ENCODE measurements around the gene HK3. TPM values are rescaled to one million over a fixed set of nuclear protein-coding genes. Genes with fewer than 3 reads are reported as not detected.

The HK3 gene
- total RNA-seq, 2 donors from 2014 or later = 16.9 to 36.2 TPM

DNA sequence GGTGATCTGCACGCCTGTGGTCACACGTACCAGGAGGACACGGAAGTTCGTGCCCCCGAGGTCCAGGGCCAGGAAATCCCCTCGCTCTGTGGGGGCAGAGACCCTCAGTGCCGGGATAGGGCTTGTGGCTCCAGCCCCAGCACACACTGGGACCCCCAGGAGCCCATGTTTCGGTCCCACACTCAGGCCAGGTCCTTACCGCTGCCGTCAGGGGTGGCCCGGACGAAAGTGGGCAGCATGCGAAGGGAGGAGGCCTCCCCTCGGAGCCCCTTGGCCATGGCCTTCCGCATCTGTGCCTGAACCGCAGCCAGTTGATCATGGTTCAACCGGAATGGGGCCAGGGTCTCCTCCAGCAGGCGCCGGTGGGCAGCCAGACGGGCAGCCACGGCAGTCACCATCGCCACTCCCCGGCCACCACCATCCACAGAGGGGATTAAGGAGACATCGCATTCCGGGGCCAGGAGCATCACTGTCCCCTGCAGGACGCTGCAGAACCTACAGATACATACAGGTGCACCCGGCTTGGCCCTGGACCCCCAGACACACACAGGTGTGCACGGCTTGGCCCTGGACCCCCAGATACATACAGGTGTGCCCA, 11.8 kb downstream of the HK3 start:
- peak; percentile 72 for DNase-seq (ENCODE audit: low spot score)

DNA sequence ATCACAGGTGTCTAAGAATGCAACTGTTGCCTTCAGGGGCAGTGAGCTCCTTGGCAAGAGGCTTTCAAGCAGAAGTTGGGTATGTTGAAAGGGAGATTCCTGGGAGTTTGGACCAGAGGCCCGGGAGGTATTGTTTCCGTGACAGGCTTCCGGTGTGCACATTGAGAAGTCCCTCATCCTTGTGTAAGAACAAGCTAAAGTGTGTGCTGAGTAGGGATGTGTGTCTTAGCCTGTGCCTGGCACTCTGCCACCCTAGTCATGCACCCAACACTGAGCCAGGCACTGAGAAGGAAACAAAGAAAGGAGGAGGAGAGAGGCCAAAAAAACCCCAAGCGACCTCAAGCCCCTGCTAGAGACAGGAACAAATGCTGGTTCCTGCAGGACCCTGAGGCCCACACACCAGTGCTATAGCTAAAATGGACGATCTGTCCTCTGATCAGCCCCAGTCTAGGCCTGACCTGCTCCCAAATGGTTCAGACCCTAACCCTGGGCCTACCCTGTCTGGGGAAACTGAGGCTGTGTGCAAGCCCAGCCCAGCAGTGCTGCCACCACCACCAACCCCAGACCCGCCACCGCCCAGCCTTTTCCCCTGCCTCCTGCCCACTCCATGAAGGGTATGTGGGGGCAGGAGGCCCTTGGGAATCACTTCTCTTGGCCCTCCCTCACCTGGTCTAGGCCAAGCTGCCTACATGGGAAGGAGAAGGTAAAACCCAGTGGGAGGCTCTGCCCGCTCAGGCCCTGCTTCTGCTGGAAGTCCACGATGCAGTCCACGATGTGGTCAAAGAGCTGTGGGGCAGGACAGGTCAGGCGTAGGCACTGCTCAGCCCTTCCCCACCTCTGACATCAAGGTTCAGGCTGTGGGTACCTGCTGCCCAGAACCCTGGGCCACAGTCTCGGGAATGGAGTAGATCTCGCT, 12.6 kb downstream of the HK3 start:
- intact Hi-C loops (cut with DNase I) = no loop called here
- peak; percentile 53 for DNase-seq (ENCODE audit: low spot score)

More for the DNA sequence above, 11.8 kb downstream of the HK3 start:
- intact Hi-C loops (cut with DNase I) = no loop called here

- intact Hi-C loops (cut with DNase I) = no loop called here
- peak; percentile 35 for DNase-seq (ENCODE audit: low spot score)
Measured at GRCh38 chr5:176884571-176884890, 14.6 kb downstream of the HK3 start.

DNA sequence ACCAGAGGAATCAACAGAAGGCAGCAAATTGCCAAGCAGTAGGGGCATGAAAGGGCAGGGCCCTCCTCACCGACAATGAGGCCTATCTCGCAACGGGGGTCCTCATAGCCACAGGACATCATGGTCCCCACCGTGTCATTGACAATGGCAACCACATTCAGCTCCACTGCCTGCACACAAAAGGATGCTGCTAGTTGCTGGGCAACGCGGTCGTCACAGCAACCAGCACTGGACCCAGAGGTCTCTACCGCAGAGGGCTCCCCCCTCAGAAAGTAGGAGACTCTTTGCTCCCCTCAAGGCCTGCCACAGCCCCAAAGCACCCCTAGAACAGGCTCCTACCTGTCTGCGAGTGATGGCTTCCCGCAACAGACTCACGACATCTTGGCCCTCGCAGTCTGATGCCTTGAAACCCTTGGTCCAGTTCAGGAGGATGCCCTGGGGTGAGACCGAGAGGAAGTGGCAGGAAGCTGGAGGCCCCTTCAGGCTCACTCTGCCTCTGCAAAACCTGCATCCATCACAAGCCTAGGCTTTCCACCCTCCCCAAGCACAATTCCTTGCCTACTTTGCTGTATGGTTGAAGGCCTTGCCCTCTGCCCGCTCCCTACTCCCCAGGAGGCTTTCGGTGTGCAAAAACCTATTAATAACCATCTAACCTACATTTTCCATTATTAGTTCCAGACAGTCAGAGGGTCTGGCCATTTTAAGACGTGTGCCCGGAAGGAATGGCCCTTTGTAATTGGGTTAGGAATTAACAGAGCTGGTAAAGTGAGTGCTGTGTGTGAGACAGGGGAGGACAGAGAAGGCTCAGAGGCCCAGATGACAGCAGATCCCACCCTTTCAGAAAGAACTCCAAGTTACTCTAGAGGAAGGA, 15.2 kb downstream of the HK3 start:
- peak; percentile 64 for DNase-seq (ENCODE audit: low spot score)
- intact Hi-C loops (cut with DNase I) = no loop called here

DNA sequence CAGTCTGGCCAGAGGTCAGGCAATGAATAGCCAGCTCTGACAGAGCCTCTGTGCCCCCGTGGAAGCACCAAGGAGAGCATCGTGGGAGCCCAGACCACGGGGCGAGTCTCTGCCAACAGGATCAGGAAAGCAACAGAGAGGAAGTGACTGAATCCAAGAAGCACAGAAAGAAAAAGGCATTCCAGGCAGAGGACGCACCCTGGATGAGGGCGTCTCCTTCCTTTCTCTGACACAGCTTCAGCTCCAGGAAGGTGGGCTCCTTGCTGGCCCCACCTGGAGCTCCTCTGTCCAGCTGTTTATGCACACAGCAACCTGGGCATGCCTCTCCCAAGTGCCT, 16.6 kb downstream of the HK3 start:
- DNase-seq (ENCODE audit: low spot score) = peak; percentile 72
- intact Hi-C loops (cut with DNase I) = no loop called here

DNA sequence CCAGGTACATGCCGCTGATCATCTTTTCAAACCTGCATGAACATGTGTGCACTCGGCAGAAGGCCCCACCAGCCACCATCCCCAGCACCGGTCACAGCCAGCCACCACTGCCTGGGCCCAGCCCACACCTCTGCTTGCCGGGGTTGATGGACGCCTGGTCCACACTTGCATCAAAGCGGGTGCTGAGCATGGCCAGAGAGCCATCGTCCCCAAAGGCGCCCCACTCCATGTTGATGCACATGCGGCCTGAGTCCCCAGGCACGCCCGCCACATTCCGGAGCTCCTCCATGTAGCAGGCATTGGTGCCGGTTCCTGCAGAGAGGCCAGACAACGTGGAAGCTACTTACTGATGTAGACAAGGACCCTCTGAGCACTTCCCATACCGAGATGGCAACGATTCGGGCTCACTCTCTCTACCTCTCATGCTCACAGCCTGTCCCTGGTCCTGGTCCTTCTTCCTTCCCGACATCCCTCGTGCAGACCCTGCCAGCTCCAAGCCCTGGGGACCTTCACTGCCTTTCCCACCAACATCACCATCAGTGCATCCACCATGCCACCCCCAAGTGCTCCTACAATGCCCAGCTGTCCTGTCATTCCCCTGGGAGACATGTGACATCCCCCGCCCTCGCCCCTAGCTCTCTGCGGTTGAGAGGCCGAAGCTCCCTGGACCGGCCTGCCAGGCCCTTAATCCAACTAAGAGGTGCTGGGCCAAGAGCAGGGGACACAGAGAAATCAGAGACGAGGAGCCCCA, 17.2 kb downstream of the HK3 start:
- intact Hi-C loops (cut with DNase I) = no loop called here
- DNase-seq (ENCODE audit: low spot score) = peak; percentile 77

DNA sequence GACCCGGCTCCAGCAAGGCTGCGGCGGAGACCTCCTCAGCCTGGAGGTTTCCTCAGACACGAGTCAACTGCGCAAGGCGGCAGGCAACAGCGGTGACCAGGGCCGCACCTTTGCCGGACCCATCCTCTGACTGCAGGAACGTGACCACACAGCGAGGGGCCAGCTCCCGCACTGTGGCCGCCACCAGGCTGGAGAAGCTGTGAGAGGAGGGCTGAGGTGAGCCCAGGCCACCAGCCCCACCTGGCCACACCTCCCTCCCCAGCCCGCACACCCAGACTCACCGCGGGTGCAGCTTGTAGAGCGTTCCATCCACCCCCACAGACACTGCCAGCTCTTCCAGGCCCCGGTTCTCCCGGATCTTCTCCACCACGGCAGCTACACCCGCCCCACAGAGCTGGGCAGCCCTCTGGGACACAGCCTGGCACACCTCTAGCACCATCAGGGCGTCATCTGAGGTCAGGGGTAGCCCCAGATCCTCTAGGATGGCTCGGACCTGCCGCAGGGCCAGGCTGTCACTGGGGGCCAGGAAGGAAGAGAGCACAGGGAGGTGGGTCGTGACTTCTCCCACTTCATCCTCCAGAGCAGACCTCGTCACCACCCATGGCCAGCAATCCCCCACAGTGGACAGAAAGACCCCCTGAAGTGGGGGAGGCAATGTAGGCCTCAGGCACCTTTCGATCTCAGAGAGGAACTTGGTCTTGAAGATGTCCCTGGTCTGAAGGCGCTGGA, 18.0 kb downstream of the HK3 start:
- intact Hi-C loops (cut with DNase I) = no loop called here
- no peak for DNase-seq (ENCODE audit: low spot score)

DNA sequence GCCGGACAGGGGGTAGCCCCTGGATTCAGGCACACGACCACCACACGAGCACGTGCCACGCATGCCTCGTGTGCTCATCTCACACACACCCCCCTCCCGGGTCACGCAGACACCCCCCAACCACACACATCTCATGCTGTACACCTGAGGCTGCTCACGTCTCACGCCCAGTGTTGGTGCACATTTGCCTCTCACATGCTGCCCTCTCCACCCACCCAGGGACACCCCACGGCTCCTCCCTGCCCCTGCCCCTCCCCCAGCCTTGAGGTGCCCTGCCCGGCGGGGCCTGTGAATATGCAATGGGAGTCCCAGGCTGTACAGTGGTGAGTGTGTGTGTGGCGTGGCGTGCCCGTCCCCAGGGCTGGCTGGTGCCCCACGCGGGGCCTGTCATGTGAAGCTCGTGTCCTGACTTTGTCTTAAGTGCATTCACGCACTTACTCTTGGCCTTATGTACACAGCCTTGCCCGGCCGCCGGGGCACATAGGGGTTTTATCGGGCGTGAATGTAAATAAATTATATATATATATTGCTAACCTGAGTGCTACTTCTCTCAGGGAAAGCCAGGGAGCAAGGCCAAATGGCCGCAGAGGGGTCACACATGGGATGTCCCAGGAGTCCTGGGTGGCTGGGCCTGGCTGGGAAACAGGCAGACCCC, 18.7 kb downstream of the HK3 start:
- intact Hi-C loops (cut with DNase I) = no loop called here
- peak; percentile 79 for DNase-seq (ENCODE audit: low spot score)

DNA sequence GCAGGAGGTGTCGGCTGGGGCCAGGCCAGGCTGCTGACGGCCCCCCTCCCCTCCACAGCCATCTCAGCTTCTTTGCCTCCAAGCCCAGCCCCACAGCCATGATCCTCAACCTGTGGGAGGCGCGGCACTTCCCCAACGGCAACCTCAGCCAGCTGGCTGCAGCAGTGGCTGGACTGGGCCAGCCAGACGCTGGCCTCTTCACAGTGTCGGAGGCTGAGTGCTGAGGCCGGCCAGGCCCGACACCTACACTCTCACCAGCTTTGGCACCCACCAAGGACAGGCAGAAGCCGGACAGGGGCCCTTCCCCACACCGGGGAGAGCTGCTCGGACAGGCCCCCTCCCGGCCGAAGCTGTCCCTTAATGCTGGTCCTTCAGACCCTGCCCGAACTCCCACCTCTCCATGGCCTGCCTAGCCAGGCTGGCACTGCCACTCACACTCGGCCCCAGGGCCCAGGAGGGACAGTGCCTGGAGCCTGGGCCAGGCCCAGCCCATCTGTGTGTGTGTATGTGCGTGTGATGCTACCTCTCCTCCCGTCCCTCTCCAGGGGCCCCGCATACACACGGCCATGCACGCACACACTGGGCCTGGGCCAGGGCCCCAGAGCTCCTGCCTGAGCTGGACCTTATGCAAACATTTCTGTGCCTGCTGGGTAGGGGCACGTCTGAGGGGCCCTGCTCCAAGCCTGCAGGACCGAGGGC, 19.3 kb downstream of the HK3 start:
- no peak for DNase-seq (ENCODE audit: low spot score)
- intact Hi-C loops (cut with DNase I) = no loop called here

- DNase-seq (ENCODE audit: low spot score) = no peak
- intact Hi-C loops (cut with DNase I) = no loop called here
Measured at GRCh38 chr5:176878906-176879662, 20.1 kb downstream of the HK3 start.

- intact Hi-C loops (cut with DNase I) = no loop called here
- no peak for DNase-seq (ENCODE audit: low spot score)
Measured at GRCh38 chr5:176878463-176878862, 20.7 kb downstream of the HK3 start.

DNA sequence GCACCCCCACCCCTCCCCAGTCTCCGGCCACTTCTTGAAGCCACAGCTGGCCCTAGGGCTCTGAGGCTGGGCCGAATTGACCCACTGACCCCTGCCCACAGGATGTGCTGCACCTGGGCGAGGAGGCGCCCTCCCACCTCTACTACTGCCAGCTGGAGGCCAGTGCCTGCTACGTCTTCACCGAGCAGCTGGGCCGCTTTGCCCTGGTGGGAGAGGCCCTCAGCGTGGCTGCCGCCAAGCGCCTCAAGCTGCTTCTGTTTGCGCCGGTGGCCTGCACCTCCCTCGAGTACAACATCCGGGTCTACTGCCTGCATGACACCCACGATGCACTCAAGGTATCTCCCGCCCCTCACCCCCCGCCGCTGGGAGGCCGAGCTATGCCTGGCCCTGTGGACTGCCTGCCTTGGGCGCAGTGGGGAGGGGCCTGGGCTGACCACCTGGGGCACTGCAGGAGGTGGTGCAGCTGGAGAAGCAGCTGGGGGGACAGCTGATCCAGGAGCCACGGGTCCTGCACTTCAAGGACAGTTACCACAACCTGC, 21.3 kb downstream of the HK3 start:
- DNase-seq (ENCODE audit: low spot score) = peak; percentile 79
- intact Hi-C loops (cut with DNase I) = no loop called here

DNA sequence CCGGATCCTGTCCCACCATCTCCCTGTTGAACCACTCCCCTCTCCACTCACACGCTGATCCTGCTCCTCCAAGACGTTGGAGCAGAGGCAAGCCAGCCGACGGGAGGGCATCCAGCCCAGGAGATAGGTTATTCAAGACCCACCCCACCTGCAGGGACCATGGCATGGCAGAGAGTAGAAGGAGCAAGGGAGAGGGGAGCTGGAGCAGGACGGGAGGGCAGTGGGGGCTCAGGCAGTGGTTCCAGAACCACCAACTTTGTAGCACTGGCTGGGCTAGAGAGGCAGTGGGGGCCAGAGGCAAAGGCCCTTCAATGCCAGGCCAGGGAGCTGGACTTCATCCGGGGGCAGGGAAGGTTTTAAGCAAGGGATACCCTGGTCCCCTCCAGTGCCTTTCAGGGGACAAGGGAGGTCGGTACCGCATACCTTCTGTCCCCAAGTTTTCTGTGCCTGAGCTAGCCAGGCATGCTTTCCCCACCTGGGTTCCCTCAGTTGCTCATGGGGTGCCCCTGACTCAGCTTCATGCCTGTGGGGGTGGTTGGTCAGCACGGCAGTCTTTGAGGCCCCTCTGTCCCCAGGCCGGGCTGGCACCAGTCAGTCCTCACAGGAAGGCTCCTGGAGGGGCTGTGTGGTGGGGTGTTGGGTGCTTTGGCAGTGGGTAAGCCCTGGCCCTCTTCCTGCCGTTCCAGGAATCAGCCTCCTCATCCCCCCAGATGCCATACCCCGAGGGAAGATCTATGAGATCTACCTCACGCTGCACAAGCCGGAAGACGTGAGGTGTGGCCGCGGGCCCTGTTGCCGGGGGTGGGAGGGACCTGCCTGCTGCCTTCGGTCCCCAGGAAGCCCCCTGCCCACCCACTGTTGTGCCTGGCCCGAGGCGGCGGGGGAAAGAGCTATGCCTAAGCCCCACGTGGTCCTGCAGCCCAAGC, 22.4 kb downstream of the HK3 start:
- no peak for DNase-seq (ENCODE audit: low spot score)
- intact Hi-C loops (cut with DNase I) = no loop called here

GRCh38 chr5:176875783-176876505, 23.2 kb downstream of the HK3 start:
- intact Hi-C loops (cut with DNase I) = no loop called here
- peak; percentile 79 for DNase-seq (ENCODE audit: low spot score)

- no peak for DNase-seq (ENCODE audit: low spot score)
- intact Hi-C loops (cut with DNase I) = no loop called here
Measured at GRCh38 chr5:176875014-176875550, 24.1 kb downstream of the HK3 start.
